HCT116 (cell line): Measurements from ENCODE around the gene PRDM2. TPM values are rescaled to one million over a fixed set of nuclear protein-coding genes. Genes with fewer than 3 reads are reported as not detected.

Source experiments
- ATAC-seq: fragments of 200-7000 bp; cut with Tn5 transposase; 2 replicates; pipeline ENCODE4 v1.9.1; 2020; ENCODE audit warnings: mild to moderate bottlenecking, moderate library complexity
- BruUV-seq: library from RNA; stranded (reverse); fragments of 400-500 nt; replicated peaks from 2 replicates; lab custom pipeline; 2021; lab: Mats Ljungman, UMichigan
- CTCF ChIA-PET: fragments of 300-600 bp; sonication (Branson Sonifier 250); formaldehyde crosslinking; loops from one replicate; lab custom pipeline; 2021; ENCODE audit warnings: antibody characterized with exemption; lab: Charles Lee
- POLR2A ChIA-PET: fragments of 300-600, 350-600 bp; sonication (Branson Sonifier 250); formaldehyde crosslinking; loops from one replicate; lab custom pipeline; 2021; ENCODE audit warnings: antibody characterized with exemption; lab: Charles Lee
- RAD21 ChIA-PET, 2 experiments: fragments of 300-600 bp; sonication (Branson Sonifier 250); formaldehyde crosslinking; loops; one replicate each; lab custom pipeline; 2023; ENCODE audit warnings: low total read pairs in 2 of 2; ENCODE audit not compliant: uncharacterized antibody in 2 of 2, unreplicated experiment in 2 of 2, low non-redundant PET in 1 of 2; lab: Charles Lee
- DNase-seq: peaks from one replicate; pipeline ENCODE4 v3.0.0-alpha.2; 2010; ENCODE audit warnings: low read depth, low spot score
- H2AFZ ChIP-seq: fragments of 200-600 bp; shearing (Covaris generic), sonication (generic); 2 replicates; pipeline ENCODE4 v1.6.1; 2017; ENCODE audit warnings: low read depth, mixed run types, mixed read lengths, antibody characterized with exemption, low read length; ENCODE audit not compliant: poor library complexity, severe bottlenecking
- H3K27ac ChIP-seq: 2 replicates; pipeline ENCODE4 v1.5.1; 2012; ENCODE audit warnings: low read depth, low read length
- H3K27me3 ChIP-seq: fragments of 200-600 bp; sonication (generic); 2 replicates; pipeline ENCODE4 v1.6.1; 2016; ENCODE audit warnings: mixed run types, low read length, mixed read lengths; ENCODE audit not compliant: insufficient read depth
- H3K36me3 ChIP-seq, 2 experiments: fragments of 200-500 bp in 1 of 2; fragments of 200-600 bp in 1 of 2; sonication (Bioruptor generic) in 1 of 2; sonication (generic) in 1 of 2; 2 replicates each; pipeline versions ENCODE4 v1.5.1 to v1.6.1; 2014 to 2016; ENCODE audit warnings: low read length in 2 of 2, inconsistent platforms in 1 of 2, mixed read lengths in 1 of 2, mixed run types in 1 of 2; ENCODE audit not compliant: insufficient read depth in 2 of 2, control insufficient read depth in 1 of 2
- H3K4me1 ChIP-seq, 2 experiments: fragments of 200-600 bp in 1 of 2; sonication (generic) in 1 of 2; 2 replicates each; pipeline versions ENCODE4 v1.5.1 to v1.6.1; 2012 to 2017; ENCODE audit warnings: low read length in 2 of 2, inconsistent platforms in 1 of 2, mild to moderate bottlenecking in 1 of 2, mixed read lengths in 1 of 2, mixed run types in 1 of 2, moderate library complexity in 1 of 2; ENCODE audit not compliant: insufficient read depth in 2 of 2, control insufficient read depth in 1 of 2
- H3K4me2 ChIP-seq: fragments of 200-600 bp; sonication (generic); 2 replicates; pipeline ENCODE4 v1.6.1; 2017; ENCODE audit warnings: mixed run types, low read length, mixed read lengths
- H3K4me3 ChIP-seq, 2 experiments: fragments of 200-600 bp in 1 of 2; sonication (generic) in 1 of 2; replicated peaks in 1 of 2; 2 replicates each; pipeline ENCODE4 v1.5.1; 2011 to 2016; ENCODE audit warnings: low read length in 2 of 2, control low read depth in 1 of 2, low read depth in 1 of 2, mild to moderate bottlenecking in 1 of 2, mixed read lengths in 1 of 2, mixed run types in 1 of 2
- H3K79me2 ChIP-seq: fragments of 200-600 bp; sonication (generic); 2 replicates; pipeline ENCODE4 v1.6.1; 2017; ENCODE audit warnings: mild to moderate bottlenecking, mixed run types, low read length, moderate library complexity, mixed read lengths; ENCODE audit not compliant: insufficient read depth
- H3K9ac ChIP-seq: fragments of 200-600 bp; sonication (generic); 2 replicates; pipeline ENCODE4 v1.6.1; 2016; ENCODE audit warnings: low read length, mixed read lengths
- H3K9me2 ChIP-seq: fragments of 200-600 bp; sonication (generic), shearing (Covaris generic); 2 replicates; pipeline ENCODE4 v1.6.1; 2017; ENCODE audit warnings: mixed run types, mild to moderate bottlenecking, moderate library complexity; ENCODE audit not compliant: insufficient read depth
- H3K9me3 ChIP-seq, 2 experiments: fragments of 200-500 bp in 1 of 2; fragments of 200-600 bp in 1 of 2; sonication (Bioruptor generic) in 1 of 2; sonication (generic) in 1 of 2; 2 replicates each; pipeline ENCODE4 v1.6.1; 2014 to 2017; ENCODE audit warnings: low read length in 2 of 2, mixed read lengths in 2 of 2, inconsistent platforms in 1 of 2, low read depth in 1 of 2, mild to moderate bottlenecking in 1 of 2, mixed run types in 1 of 2, moderate library complexity in 1 of 2; ENCODE audit not compliant: control insufficient read depth in 1 of 2, insufficient read depth in 1 of 2
- H4K20me1 ChIP-seq: fragments of 200-600 bp; sonication (generic), shearing (Covaris generic); 2 replicates; pipeline ENCODE4 v1.6.1; 2017; ENCODE audit warnings: mixed run types, mild to moderate bottlenecking, moderate library complexity; ENCODE audit not compliant: insufficient read depth
- ATF3 ChIP-seq: IDR thresholded peaks from 2 replicates; pipeline ENCODE4 v1.6.1; 2012
- CBX3 ChIP-seq: IDR thresholded peaks from 2 replicates; pipeline ENCODE4 v1.6.1; 2012; ENCODE audit warnings: low read depth
- CEBPB ChIP-seq: IDR thresholded peaks from 2 replicates; pipeline ENCODE4 v1.6.1; 2012; ENCODE audit warnings: low read depth
- EZH2phosphoT487 ChIP-seq: fragments of 200-600 bp; IDR thresholded peaks from 2 replicates; pipeline ENCODE4 v1.6.1; 2018; ENCODE audit warnings: antibody characterized with exemption, borderline replicate concordance
- JUND ChIP-seq: IDR thresholded peaks from 2 replicates; pipeline ENCODE4 v1.6.1; 2012
- MAX ChIP-seq: IDR thresholded peaks from 2 replicates; pipeline ENCODE4 v1.6.1; 2012
- POLR2AphosphoS5 ChIP-seq: IDR thresholded peaks from 2 replicates; pipeline ENCODE4 v1.6.1; 2011; ENCODE audit warnings: mild to moderate bottlenecking, low read depth, low read length, moderate library complexity
- RAD21 ChIP-seq: IDR thresholded peaks from 2 replicates; pipeline ENCODE4 v1.6.1; 2012; ENCODE audit warnings: low read depth, mild to moderate bottlenecking
- SIN3A ChIP-seq: IDR thresholded peaks from 2 replicates; pipeline ENCODE4 v1.6.1; 2012; ENCODE audit warnings: low read depth
- SP1 ChIP-seq: IDR thresholded peaks from 2 replicates; pipeline ENCODE4 v1.6.1; 2012; ENCODE audit warnings: low read depth
- SRF ChIP-seq: IDR thresholded peaks from 2 replicates; pipeline ENCODE4 v1.6.1; 2012; ENCODE audit warnings: low read depth
- TCF7L2 ChIP-seq: IDR thresholded peaks from 2 replicates; pipeline ENCODE4 v1.7.0; 2011; ENCODE audit warnings: borderline replicate concordance, inconsistent platforms; ENCODE audit not compliant: insufficient read depth, insufficient read length; ENCODE audit errors: extremely low read depth
- YY1 ChIP-seq: IDR thresholded peaks from 2 replicates; pipeline ENCODE4 v1.6.1; 2011; ENCODE audit warnings: low read length, low read depth, moderate library complexity, mild to moderate bottlenecking; ENCODE audit not compliant: insufficient replicate concordance; ENCODE audit errors: extremely low read depth
- ZFX ChIP-seq: fragments of 450-650 bp; IDR thresholded peaks from 2 replicates; pipeline ENCODE4 v1.6.1; 2017
- ZNF274 ChIP-seq: fragments of 200-500 bp; sonication (Bioruptor generic); IDR thresholded peaks from 2 replicates; pipeline ENCODE4 v1.6.1; 2014; ENCODE audit warnings: mild to moderate bottlenecking, low read depth, low read length, inconsistent platforms
- intact Hi-C: fragments of 100-400 bp; cut with micrococcal nuclease; formaldehyde crosslinking; loops from 2 replicates; pipeline ENCODE4 v1.10.0; 2022
- total RNA-seq: library from RNA; stranded (reverse); gene quantifications from one replicate; pipeline ENCODE4 v1.2.1, GENCODE V29; 2021; ENCODE audit not compliant: unreplicated experiment
- TF ChIP-seq, protein P1 (sequence below): IDR thresholded peaks from 2 replicates; pipeline ENCODE4 v1.6.1; 2011; ENCODE audit warnings: mild to moderate bottlenecking, low read length, moderate library complexity; ENCODE audit not compliant: insufficient replicate concordance; ENCODE audit errors: extremely low read depth
- TF ChIP-seq, protein P2 (sequence below), 3 experiments: fragments of 200-600 bp in 1 of 3; sonication (generic) in 1 of 3; IDR thresholded peaks in 2 of 3; conservative IDR thresholded peaks in 1 of 3; 2 replicates each; pipeline ENCODE4 v1.5.1; 2012 to 2017; ENCODE audit warnings: low read depth in 2 of 3, low read length in 2 of 3, antibody characterized with exemption in 1 of 3, borderline replicate concordance in 1 of 3, control low read depth in 1 of 3, mild to moderate bottlenecking in 1 of 3, mixed read lengths in 1 of 3, mixed run types in 1 of 3, moderate library complexity in 1 of 3; ENCODE audit not compliant: insufficient read depth in 1 of 3

The PRDM2 gene
- total RNA-seq, 1 experiment from 2014 or later = 17.3 TPM

- no peak for TF ChIP-seq TCF7L2
- TF ChIP-seq JUND = peak; percentile 70
- no peak for TF ChIP-seq SRF
- TF ChIP-seq SIN3A = no peak
- peak; percentile 51 for TF ChIP-seq SP1
- TF ChIP-seq ZNF274 = no peak
Observed at GRCh38 chr1:13766592-13767564, 66.9 kb downstream of the PRDM2 start (continued).

GRCh38 chr1:13769212-13769611, 69.2 kb downstream of the PRDM2 start:
- H3K79me2 ChIP-seq = peaks cover 95% of the 10 kb centered on the region
- TF ChIP-seq MAX (no peak), SIN3A (no peak), CEBPB (no peak), EZH2phosphoT487 (no peak), ZFX (no peak), YY1 (no peak), CBX3 (no peak), ATF3 (no peak), RAD21 (no peak), POLR2AphosphoS5 (no peak)
- TF ChIP-seq, protein P1, sequence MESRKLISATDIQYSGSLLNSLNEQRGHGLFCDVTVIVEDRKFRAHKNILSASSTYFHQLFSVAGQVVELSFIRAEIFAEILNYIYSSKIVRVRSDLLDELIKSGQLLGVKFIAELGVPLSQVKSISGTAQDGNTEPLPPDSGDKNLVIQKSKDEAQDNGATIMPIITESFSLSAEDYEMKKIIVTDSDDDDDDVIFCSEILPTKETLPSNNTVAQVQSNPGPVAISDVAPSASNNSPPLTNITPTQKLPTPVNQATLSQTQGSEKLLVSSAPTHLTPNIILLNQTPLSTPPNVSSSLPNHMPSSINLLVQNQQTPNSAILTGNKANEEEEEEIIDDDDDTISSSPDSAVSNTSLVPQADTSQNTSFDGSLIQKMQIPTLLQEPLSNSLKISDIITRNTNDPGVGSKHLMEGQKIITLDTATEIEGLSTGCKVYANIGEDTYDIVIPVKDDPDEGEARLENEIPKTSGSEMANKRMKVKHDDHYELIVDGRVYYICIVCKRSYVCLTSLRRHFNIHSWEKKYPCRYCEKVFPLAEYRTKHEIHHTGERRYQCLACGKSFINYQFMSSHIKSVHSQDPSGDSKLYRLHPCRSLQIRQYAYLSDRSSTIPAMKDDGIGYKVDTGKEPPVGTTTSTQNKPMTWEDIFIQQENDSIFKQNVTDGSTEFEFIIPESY = no peak
- TF ChIP-seq, protein P2, sequence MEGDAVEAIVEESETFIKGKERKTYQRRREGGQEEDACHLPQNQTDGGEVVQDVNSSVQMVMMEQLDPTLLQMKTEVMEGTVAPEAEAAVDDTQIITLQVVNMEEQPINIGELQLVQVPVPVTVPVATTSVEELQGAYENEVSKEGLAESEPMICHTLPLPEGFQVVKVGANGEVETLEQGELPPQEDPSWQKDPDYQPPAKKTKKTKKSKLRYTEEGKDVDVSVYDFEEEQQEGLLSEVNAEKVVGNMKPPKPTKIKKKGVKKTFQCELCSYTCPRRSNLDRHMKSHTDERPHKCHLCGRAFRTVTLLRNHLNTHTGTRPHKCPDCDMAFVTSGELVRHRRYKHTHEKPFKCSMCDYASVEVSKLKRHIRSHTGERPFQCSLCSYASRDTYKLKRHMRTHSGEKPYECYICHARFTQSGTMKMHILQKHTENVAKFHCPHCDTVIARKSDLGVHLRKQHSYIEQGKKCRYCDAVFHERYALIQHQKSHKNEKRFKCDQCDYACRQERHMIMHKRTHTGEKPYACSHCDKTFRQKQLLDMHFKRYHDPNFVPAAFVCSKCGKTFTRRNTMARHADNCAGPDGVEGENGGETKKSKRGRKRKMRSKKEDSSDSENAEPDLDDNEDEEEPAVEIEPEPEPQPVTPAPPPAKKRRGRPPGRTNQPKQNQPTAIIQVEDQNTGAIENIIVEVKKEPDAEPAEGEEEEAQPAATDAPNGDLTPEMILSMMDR (IDR thresholded peaks at IDR 0.05 in 2 of 3, conservative IDR thresholded peaks at IDR 0.05 in 1 of 3; ENCODE audit: borderline replicate concordance in 1 of 3, insufficient read depth in 1 of 3, low read depth in 2 of 3, low read length in 2 of 3) = no peak

More at GRCh38 chr1:13769212-13769611, 69.2 kb downstream of the PRDM2 start:
- RAD21 ChIA-PET = no interaction called here
- Histone ChIP-seq H3K27me3 (no peaks in the 10 kb centered on the region), H3K27ac (no peak overlapping the region), H3K9me2 (no peaks in the 10 kb centered on the region), H2AFZ (no peak overlapping the region), H3K4me1 (peaks cover 28 to 30% of the 10 kb centered on the region in 2 experiments), H3K36me3 (0 out of 4 replicates have a peak, but pooled peaks cover 0 to 5% of the 10 kb centered on the region in 2 experiments), H3K4me3 (no peak overlapping the region), H3K9ac (no peak overlapping the region), H3K4me2 (no peak overlapping the region), H4K20me1 (peaks cover 15% of the 10 kb centered on the region; the same call in 1 of the 2 replicates), H3K9me3 (no peaks in the 10 kb centered on the region)
- CTCF ChIA-PET = no interaction called here
- POLR2A ChIA-PET = no interaction called here
- ATAC-seq (no peak), DNase-seq (no peak)
- BruUV-seq = no TSS peak
- intact Hi-C loops = no loop called here
